GM12873 (cell line): Measurements from ENCODE around the gene VPS37B.
A peak's percentile ranks its signal among the peaks of the same experiment; 100 is the strongest.

ENCODE experiments used
- TF ChIP-seq, protein P1 (sequence below): IDR thresholded peaks from 2 replicates; pipeline ENCODE4 v1.5.1; 2012; ENCODE audit warnings: low read depth, mild to moderate bottlenecking, moderate library complexity, low read length, control low read depth; ENCODE audit not compliant: insufficient read depth; ENCODE audit errors: missing control alignments

The VPS37B gene

DNA sequence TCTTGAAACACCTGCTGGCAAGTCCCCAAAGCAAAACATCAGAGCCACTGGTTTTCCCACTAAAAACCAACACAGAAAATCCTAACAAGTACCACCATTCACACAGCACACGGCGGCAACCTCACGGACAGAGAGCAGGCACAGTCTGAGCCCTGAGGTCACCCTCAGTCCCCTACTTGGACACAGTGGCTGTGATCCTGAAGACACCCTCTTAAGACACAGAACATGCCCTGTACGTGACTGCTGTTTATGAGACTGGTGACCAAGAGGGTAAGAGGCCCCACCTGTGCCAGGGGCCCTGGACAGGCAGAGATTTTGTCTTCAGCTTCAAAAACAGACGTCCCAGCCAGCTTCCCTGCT, 31.1 kb downstream of the VPS37B start:
- TF ChIP-seq, protein P1, sequence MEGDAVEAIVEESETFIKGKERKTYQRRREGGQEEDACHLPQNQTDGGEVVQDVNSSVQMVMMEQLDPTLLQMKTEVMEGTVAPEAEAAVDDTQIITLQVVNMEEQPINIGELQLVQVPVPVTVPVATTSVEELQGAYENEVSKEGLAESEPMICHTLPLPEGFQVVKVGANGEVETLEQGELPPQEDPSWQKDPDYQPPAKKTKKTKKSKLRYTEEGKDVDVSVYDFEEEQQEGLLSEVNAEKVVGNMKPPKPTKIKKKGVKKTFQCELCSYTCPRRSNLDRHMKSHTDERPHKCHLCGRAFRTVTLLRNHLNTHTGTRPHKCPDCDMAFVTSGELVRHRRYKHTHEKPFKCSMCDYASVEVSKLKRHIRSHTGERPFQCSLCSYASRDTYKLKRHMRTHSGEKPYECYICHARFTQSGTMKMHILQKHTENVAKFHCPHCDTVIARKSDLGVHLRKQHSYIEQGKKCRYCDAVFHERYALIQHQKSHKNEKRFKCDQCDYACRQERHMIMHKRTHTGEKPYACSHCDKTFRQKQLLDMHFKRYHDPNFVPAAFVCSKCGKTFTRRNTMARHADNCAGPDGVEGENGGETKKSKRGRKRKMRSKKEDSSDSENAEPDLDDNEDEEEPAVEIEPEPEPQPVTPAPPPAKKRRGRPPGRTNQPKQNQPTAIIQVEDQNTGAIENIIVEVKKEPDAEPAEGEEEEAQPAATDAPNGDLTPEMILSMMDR: no peak

DNA sequence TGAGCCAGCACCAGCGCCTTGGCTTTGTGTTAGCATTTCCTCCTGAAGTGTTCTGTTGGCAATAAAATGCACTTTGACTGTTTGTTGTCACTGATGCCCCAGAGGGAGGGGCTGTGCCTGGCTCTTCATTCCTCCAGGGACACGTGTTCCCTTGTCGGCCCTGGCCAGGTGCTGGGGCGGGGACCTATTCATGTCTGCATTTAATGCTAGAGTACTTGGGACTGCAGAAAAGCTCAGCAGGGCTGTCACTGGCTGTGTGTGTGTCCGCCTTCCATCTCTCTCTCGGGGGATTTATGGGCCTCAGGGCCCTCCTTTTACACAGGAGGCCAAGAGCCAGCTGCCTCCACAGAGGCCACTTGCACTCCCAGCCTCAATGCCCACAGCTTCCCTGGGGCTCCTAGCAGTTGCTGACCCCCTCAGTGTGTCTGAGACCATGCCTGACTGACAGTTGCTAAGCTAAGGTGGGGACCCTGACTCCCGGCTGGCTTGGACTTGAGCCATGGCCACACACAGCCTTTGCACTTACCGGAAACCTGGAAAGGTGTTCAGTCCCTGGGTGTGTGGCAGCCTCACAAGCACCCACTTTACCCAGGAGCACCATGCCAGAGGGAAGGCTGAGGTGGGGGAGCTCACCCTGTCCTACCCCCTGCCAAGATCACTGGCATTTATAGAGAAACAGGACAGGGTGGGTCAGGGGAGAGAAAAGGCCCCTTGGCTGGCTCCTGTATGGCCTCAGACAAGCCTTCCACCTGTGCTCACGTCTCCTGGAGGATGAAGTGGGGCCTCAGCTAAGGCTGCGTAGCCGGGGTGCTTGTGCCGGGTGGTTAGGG, 32.8 kb downstream of the VPS37B start:
- TF ChIP-seq, protein P1: no peak

DNA sequence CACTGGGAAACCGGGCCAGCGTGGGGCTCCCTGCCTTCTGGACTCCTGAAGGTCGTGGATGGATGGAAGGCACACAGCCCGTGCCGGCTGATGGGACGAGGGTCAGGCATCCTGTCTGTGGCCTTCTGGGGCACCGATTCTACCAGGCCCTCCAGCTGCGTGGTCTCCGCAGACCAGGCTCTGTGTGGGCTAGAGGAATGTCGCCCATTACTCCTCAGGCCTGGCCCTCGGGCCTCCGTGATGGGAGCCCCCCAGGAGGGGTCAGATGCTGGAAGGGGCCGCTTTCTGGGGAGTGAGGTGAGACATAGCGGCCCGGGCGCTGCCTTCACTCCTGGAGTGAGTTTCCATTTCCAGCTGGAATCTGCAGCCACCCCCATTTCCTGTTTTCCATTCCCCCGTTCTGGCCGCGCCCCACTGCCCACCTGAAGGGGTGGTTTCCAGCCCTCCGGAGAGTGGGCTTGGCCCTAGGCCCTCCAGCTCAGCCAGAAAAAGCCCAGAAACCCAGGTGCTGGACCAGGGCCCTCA, 33.8 kb downstream of the VPS37B start:
- TF ChIP-seq, protein P1: no peak

DNA sequence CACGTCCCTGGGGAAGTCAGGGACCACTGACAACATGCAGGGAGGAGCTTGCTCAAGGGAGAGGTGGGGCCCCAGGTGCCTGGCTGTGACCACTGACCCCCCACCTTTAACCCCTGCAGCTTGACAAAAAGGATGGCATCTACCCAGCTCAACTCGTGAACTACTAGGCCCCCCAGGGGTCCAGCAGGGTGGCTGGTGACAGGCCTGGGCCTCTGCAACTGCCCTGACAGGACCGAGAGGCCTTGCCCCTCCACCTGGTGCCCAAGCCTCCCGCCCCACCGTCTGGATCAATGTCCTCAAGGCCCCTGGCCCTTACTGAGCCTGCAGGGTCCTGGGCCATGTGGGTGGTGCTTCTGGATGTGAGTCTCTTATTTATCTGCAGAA, 34.3 kb downstream of the VPS37B start:
- TF ChIP-seq, protein P1: no peak

DNA sequence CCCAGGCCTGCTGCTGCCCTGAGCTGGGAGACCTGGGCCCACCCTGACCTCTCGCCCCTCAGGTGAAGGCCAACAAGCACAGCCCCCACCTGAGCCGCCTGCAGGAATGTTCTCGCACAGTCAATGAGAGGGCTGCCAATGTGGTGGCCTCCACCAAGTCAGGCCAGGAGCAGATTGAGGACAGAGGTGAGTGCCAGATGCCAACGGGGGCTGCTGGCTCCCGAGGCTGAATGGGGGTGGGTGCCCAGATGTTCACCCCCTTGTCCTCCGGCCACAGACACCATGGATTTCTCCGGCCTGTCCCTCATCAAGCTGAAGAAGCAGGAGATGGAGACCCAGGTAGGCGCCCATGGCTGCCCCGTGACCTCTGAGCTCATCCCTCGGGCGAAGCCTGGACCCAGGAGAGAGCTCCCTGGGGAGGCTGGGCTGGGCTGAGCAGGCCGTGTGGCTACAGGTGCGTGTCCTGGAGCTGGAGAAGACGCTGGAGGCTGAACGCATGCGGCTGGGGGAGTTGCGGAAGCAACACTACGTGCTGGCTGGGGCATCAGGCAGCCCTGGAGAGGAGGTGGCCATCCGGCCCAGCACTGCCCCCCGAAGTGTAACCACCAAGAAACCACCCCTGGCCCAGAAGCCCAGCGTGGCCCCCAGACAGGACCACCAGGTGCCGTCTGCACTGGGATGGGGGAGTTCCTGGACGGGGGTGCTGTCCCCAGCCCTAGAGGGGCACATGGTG, 34.9 kb downstream of the VPS37B start:
- TF ChIP-seq, protein P1: no peak

DNA sequence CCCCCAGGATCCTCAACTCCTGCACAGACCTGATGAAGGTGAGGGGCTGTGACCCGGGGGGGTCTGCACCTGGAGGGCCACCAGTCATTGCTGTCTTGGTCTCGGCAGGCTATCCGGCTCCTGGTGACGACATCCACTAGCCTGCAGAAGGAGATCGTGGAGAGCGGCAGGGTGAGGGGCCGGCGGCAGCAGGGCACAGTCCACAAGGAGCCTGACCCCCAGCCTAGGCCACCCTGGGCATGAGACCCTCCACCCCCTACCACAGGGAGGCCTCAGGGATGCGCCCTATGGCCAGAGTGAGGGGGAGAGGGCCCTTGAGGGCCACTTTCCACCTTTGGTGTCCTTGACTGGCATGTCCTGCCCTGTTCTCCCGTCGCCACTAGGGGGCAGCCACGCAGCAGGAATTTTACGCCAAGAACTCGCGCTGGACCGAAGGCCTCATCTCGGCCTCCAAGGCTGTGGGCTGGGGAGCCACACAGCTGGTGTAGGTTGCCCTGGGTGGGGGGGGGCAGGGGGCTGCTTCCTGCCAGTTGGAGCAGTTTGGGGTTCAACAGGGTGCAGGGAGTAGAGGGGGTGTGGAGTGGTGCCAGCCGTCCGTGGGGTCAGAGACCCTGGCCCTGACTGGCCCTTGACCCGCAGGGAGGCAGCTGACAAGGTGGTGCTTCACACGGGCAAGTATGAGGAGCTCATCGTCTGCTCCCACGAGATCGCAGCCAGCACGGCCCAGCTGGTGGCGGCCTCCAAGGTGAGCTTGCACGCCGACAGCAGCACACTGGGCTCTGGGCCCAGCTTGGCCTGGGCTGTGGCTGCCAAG, 35.7 kb downstream of the VPS37B start:
- TF ChIP-seq, protein P1: peak; percentile 91
